GM18858 (cell line): ENCODE data around the gene WWP2.
"Not testable (repeated sequence)": the region's sequence is repeated elsewhere in the genome, so short reads cannot be mapped to it uniquely, and the experiment has no call there.

Experiments
- ATAC-seq: cut with Tn5 transposase; IDR thresholded peaks from one replicate; pipeline ENCODE4 v1.9.1; 2021; ENCODE audit not compliant: unreplicated experiment

WWP2 gene

GRCh38 chr16:69830146-69830533 lies 68.0 kb downstream of the WWP2 start:
- ATAC-seq: no peak

DNA sequence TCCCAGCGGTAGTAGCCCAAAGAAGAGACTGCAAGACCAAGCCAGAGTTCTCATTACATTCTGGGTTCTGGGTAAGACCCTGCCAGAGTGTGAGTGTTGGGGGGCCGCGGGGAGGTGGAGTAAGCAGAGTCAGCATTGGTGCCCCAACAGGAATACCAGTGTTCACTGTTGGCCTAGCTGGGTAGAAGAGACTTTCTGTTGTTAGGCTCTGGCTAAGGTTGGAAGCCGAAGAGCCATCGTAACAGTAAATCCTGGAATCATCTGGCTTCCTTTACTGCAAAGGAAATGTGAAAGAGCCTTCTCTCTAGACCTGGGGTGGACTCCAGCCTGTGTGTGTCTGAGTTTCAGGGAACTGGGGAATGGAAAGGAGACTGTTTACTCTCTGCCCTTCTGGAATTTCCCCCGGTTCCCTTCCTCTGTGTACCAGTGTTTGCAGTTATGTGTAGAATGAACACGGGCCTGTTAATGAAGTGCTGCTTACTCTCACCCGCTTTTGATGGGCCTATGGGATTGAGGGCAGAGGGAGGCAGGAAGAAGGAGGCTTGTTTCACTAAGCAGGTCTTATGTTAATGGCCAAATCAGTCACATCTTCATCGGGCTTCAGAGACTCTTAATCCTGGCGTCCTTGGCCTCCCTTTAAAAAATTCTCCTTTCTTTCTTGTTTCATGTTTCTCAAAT lies 68.5 kb downstream of the WWP2 start:
- ATAC-seq: no peak

GRCh38 chr16:69831212-69832123 lies 69.3 kb downstream of the WWP2 start:
- ATAC-seq: no peak

GRCh38 chr16:69833357-69834282 lies 71.5 kb downstream of the WWP2 start:
- no peak for ATAC-seq

DNA sequence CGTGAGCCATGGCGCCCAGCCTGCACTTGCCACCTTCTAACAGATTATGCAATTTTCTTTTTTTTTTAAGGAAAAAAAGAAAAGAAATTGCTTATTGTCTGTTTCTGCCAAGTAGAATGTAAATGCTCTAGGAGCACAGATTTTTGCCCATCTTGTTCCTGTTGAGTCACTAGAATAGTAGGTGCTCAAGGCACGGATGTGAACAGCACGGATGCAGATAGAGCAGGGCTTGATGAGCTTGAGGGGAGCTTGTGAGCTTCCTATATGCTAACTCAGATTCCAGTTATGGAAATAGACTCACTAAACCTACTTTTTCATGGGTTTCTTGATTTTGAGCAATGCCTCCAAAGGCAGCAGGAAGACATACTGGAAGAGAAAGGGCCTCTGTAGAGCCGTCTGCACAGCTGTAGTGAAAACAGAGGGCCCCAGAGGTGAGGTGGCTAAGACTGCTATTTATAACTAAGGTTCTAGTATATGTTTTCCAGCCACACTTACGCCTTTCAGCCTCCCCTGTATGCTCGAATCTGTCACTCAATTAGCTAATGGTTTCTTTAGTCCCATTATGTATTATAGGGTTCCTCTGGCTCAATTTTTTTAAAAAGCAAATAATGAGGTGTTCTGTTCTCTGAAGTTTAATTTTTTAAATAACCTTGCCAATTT lies 72.8 kb downstream of the WWP2 start:
- no peak for ATAC-seq

DNA sequence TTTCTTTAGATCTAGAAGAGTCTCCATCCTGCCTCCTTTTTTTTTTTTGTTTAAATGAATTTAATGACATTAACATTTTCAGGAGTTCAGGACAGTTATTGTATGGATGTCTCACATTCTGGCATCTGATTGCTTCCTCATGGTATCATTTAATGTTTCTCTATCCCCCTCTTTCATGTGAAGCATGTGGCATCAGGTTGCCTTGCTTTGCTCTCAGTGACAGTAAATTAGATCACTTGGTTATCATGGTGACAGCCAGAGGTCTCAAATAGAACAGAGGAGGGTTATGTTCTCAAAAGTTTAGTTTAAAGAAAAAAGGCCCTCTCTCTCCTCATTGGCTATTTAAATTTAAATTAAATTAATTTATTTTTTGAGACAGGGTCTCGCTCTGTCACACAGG lies 74.1 kb downstream of the WWP2 start:
- ATAC-seq: no peak

DNA sequence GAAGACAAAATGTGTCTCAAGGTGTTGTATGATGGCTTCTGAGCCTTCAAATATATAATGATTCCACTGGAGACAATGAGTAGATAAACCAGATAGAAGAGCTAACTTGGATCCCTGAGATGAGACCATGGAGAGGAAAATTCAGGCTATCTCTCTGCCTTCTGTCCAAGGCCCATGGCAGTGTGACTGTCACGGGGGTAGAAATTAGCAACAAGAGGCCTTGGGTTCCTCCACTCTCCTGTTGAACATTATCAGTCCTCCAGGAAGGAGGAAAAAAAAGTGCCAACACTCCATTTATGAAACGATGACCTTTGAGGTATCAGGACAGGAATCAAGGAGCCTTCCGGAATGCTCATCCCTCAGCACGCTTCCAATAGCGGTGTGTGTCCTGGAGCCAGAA lies 75.2 kb downstream of the WWP2 start:
- ATAC-seq: no peak

GRCh38 chr16:69838489-69838888 lies 76.4 kb downstream of the WWP2 start:
- ATAC-seq: no peak

DNA sequence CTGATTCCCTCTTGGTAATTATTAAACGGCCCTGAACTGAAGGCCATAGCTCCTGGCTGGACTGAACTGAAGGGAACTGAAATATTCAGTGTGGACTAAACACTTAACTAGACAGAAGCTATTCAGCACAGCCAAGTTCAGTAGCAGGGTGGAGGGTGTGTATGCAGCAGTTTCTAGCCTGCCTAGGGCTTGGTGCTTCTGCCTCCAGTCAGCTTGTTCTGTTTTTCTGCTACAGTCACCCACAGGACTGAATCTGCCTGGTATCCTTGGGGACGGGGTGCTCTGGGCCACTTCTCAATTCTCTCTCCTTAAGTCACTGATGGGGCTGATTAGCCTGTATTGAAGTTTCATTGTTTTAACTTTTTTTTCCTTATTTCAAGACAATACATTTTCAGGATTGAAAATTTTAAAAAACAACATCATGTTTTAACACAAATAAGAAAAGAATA lies 77.1 kb downstream of the WWP2 start:
- ATAC-seq: no peak

DNA sequence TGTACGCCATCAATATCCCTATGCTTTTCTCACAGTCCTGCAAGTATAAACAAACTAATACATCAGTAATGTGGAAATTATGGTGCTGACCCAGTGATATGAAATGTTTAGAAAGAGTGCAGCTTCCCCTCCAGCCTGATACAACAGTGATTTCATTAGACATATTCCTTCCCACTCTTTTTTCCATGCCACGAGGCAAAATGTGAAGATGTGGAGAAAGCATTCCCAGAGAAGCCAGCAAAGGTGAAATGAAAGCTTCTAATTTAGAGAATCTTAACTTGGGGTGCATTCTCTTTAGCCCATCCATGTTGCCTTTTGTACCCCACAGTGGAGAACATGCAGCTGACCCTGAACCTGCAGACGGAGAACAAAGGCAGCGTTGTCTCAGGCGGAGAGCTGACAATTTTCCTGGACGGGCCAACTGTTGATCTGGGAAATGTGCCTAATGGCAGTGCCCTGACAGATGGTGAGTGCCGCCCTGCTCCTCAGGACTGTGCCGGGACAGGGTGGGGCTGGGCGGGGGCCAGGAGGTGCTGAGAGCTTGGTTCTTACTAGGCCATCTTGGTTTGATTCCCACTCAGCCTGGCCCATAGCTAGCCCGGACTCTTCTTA lies 77.8 kb downstream of the WWP2 start:
- no peak for ATAC-seq

- ATAC-seq: no peak
Observed at GRCh38 chr16:69840975-69841374, 78.8 kb downstream of the WWP2 start.

- ATAC-seq: no peak
Observed at GRCh38 chr16:69844441-69844840, 82.3 kb downstream of the WWP2 start.

- ATAC-seq: no peak
Observed at GRCh38 chr16:69845181-69845580, 83.0 kb downstream of the WWP2 start.

DNA sequence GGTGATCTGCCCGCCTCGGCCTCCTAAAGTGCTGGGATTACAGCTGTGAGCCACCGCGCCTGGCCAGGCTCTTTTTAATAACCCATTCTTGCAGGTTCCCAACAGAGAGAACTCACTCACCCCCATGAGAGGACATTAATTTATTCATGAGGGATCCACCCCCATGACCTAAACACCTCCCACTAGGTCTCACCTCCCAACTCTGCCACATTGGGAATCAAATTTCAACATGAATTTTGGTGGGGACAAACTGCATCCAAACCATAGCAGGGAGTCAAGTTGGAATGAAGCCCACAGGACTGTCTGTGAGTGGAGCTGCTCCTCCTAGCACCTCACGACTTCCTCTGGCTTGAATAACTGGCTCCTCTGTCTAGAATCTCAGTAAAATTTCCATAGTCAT lies 85.5 kb downstream of the WWP2 start:
- no peak for ATAC-seq

- no peak for ATAC-seq
Observed at GRCh38 chr16:69848637-69849545, 86.8 kb downstream of the WWP2 start.

GRCh38 chr16:69851491-69852240 lies 89.5 kb downstream of the WWP2 start:
- no peak for ATAC-seq

DNA sequence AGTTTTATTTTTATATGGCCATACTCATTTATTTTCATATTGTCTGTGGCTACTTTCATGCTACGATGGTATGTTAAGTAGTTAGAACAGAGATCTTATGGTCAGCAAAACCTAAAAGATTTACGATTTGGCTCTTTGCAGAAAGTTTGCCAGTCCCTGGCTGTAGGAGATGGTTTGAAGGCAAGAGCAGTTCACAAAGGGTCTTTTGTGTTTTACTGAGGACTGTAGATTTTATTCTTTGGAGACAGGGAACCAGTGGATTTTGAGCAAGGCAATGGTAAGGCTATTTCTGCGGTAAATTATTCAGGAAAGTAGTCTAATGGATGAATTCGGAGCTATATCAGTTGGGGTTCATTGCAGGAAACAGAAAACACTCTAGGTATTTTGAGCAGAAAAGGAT lies 90.7 kb downstream of the WWP2 start:
- no peak for ATAC-seq

DNA sequence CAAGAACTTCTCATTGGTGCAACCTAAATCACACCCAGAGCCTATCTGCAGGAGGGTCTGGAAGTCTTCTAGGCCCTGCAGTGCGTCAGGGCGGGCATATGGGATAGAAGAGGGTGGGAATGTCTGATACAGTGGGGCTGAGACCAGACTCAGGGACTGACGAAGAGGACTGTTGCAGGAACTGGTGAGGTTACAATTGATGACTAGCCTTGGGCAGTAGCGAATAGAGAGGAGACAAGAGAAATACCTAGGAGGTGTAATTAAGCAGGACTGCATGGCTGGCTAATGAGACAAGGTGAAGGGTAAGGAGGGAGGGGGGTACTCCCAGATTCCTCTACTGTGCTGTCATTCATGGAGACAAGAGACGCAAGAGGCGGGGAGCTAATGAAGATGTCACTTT lies 91.3 kb downstream of the WWP2 start:
- no peak for ATAC-seq

DNA sequence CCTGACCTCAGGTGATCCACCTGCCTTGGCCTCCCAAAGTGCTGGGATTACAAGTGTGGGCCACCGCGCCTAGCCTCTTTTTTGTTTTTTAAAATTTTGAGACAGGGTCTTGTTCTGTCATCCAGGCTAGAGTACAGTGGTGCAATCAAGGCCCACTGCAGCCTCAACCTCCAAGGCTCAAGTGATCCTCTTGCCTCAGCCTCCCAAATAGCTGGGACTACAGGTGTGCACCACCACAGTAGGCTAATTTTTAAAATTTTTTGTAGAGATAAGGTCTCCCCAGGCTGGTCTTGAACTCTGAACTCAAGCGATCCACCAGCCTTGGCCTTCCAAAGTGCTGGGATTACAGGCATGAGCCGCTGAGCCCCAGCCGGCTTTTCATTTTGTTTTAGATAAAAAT lies 92.6 kb downstream of the WWP2 start:
- ATAC-seq: not testable (repeated sequence)
